Measurements from ENCODE around the gene NR0B2. TPM values are rescaled to one million over a fixed set of nuclear protein-coding genes. Genes with fewer than 3 reads are reported as not detected.

Gene NR0B2
- polyA plus RNA-seq, 4 donors: 1.1 to 1.9 (median 1.5) TPM

Other genes with a start within 250 kb of the NR0B2 start
- gene ARID1A, start 218.0 kb downstream of the NR0B2 start, polyA plus RNA-seq (ENCODE audit: insufficient read length in 4 of 4): 100 to 1,000 TPM in 2 of 4 donors, 10 to 100 TPM in 2; 79.0 to 142 (median 92.1) TPM
- gene PIGV, start 126.0 kb downstream of the NR0B2 start, polyA plus RNA-seq (ENCODE audit: insufficient read length in 4 of 4): 10 to 100 TPM; 16.8 to 19.6 (median 17.6) TPM
- 10 to 100 TPM; 20.0 to 29.3 (median 21.3) TPM for gene ZDHHC18, start 87.3 kb downstream of the NR0B2 start, polyA plus RNA-seq (ENCODE audit: insufficient read length in 4 of 4)
- gene SFN, start 50.8 kb downstream of the NR0B2 start, polyA plus RNA-seq (ENCODE audit: insufficient read length in 4 of 4): 1 to 10 TPM in 1 of 4 donors, under 1 TPM in 3; 0.41 to 1.1 (median 0.56) TPM
- 10 to 100 TPM; 28.2 to 35.7 (median 33.7) TPM for gene GPN2, start 23.7 kb downstream of the NR0B2 start, polyA plus RNA-seq (ENCODE audit: insufficient read length in 4 of 4)
- gene GPATCH3, start 13.5 kb downstream of the NR0B2 start, polyA plus RNA-seq (ENCODE audit: insufficient read length in 4 of 4): 10 to 100 TPM; 15.1 to 17.0 (median 16.0) TPM
- 10 to 100 TPM; 81.4 to 98.6 (median 94.9) TPM for gene NUDC, start 7.8 kb upstream of the NR0B2 start, polyA plus RNA-seq (ENCODE audit: insufficient read length in 4 of 4)
- gene KDF1, start 46.5 kb upstream of the NR0B2 start, polyA plus RNA-seq (ENCODE audit: insufficient read length in 4 of 4): 10 to 100 TPM in 2 of 4 donors, 1 to 10 TPM in 2; 8.8 to 11.7 (median 10.3) TPM
- gene TRNP1, start 79.7 kb upstream of the NR0B2 start, polyA plus RNA-seq (ENCODE audit: insufficient read length in 4 of 4): 1 to 10 TPM; 5.6 to 8.2 (median 7.0) TPM
- 1 to 10 TPM; 1.0 to 1.5 (median 1.3) TPM for gene TENT5B, start 98.9 kb upstream of the NR0B2 start, polyA plus RNA-seq (ENCODE audit: insufficient read length in 4 of 4)
- gene SLC9A1, start 241.2 kb upstream of the NR0B2 start, polyA plus RNA-seq (ENCODE audit: insufficient read length in 4 of 4): 10 to 100 TPM; 22.3 to 34.0 (median 23.3) TPM

Measured in left renal cortex interstitium (tissue), 4 donors.